Measurements from ENCODE around the gene DNAJA4. TPM values are rescaled to one million over a fixed set of nuclear protein-coding genes. Genes with fewer than 3 reads are reported as not detected.
"Not testable (repeated sequence)": the region's sequence is repeated elsewhere in the genome, so short reads cannot be mapped to it uniquely, and the experiment has no call there.

Gene DNAJA4
- polyA plus RNA-seq, 1 of the 3 experiments (the other 2 are of a cell fraction): 0.03 TPM

- Histone ChIP-seq H3K4me2 (no peak overlapping the region), H3K27me3 (ENCODE audit: insufficient read depth) (no peaks in the 10 kb centered on the region), H3K9me2 (no peaks in the 10 kb centered on the region), H3K9ac (no peak overlapping the region), H3F3A (replicated peaks; ENCODE audit: insufficient read depth) (no peaks in the 10 kb centered on the region), H3K4me1 (ENCODE audit: control insufficient read depth in 1 of 2, insufficient read depth in 2 of 2, low read depth in 1 of 2, low read length in 1 of 2) (peaks cover 0 to 12% of the 10 kb centered on the region in 2 experiments; a peak in 1 of 4 replicates), H3K4me3 (ENCODE audit: low read depth in 2 of 2, low read length in 1 of 2) (no peak overlapping the region), H3K36me3 (replicated peaks in 1 of 2; ENCODE audit: control insufficient read depth in 1 of 2, insufficient read depth in 2 of 2, low read length in 1 of 2) (no peaks in the 10 kb centered on the region), H2AFZ (ENCODE audit: low read depth) (no peak overlapping the region), H4K20me1 (ENCODE audit: insufficient read depth) (no peaks in the 10 kb centered on the region), H3K27ac (ENCODE audit: low read depth in 2 of 2, low read length in 1 of 2) (no peak overlapping the region), H3K79me2 (ENCODE audit: insufficient read depth) (no peaks in the 10 kb centered on the region), H3K9me3 (no peaks in the 10 kb centered on the region)
- CTCF ChIA-PET: interaction anchor here (0.8 to 11.0 kb wide), 4 partner anchors 13 to 286 kb away, joined by 3 to 168 read pairs (median 39); partner anchors contain the start of gene CIB2
- TF ChIP-seq GATA2 (CRISPR knock-in tag; IDR thresholded peaks at IDR 0.05): no peak
- no peak for TF ChIP-seq POLR2AphosphoS5 (IDR thresholded peaks at IDR 0.05; ENCODE audit: low read depth, low read length)
- TF ChIP-seq YY1 (IDR thresholded peaks at IDR 0.05; ENCODE audit: low read depth): no peak
- TF ChIP-seq ELF1 (IDR thresholded peaks at IDR 0.05): no peak
- TF ChIP-seq MXI1 (IDR thresholded peaks at IDR 0.05; ENCODE audit: low read depth, low read length): no peak
- POLR2A ChIA-PET: no interaction called here
- DNase-seq: no peak
- WGBS (ENCODE audit: low lambda C conversion rate): 44% methylated on average over 7 of the region's 7 CpGs
Observed at GRCh38 chr15:78244893-78245292, 19.5 kb upstream of the DNAJA4 start.

- POLR2A ChIA-PET; H3K27ac ChIP-seq (ENCODE audit: low read depth in 2 of 2, low read length in 1 of 2); H3K9me3 ChIP-seq; H3K36me3 ChIP-seq (replicated peaks in 1 of 2; ENCODE audit: control insufficient read depth in 1 of 2, insufficient read depth in 2 of 2, low read length in 1 of 2); H3K4me3 ChIP-seq (ENCODE audit: low read depth in 2 of 2, low read length in 1 of 2); H3F3A ChIP-seq (replicated peaks; ENCODE audit: insufficient read depth); H3K79me2 ChIP-seq (ENCODE audit: insufficient read depth); H4K20me1 ChIP-seq (ENCODE audit: insufficient read depth); DNase-seq; H3K9me2 ChIP-seq; H3K27me3 ChIP-seq (ENCODE audit: insufficient read depth); H2AFZ ChIP-seq (ENCODE audit: low read depth); H3K9ac ChIP-seq; H3K4me2 ChIP-seq: not testable (repeated sequence)
- CTCF ChIA-PET: interaction anchor here (1.0 to 11.0 kb wide), 4 partner anchors 10 to 343 kb away, joined by 3 to 168 read pairs (median 38); partner anchors contain the start of gene CIB2
- WGBS (ENCODE audit: low lambda C conversion rate): 71% methylated on average over 14 of the region's 14 CpGs
- H3K4me1 ChIP-seq (ENCODE audit: control insufficient read depth in 1 of 2, insufficient read depth in 2 of 2, low read depth in 1 of 2, low read length in 1 of 2): peaks cover 0 to 12% of the 10 kb centered on the region in 2 experiments; a peak in 1 of 4 replicates
Observed at GRCh38 chr15:78245392-78245791, 19.0 kb upstream of the DNAJA4 start.

GRCh38 chr15:78245976-78246620 lies 18.3 kb upstream of the DNAJA4 start:
- H3K9me2 ChIP-seq; H3K9ac ChIP-seq; H3K27me3 ChIP-seq (ENCODE audit: insufficient read depth); H3K79me2 ChIP-seq (ENCODE audit: insufficient read depth); H3K4me3 ChIP-seq (ENCODE audit: low read depth in 2 of 2, low read length in 1 of 2); H3K4me2 ChIP-seq; H3K9me3 ChIP-seq; H3K36me3 ChIP-seq (replicated peaks in 1 of 2; ENCODE audit: control insufficient read depth in 1 of 2, insufficient read depth in 2 of 2, low read length in 1 of 2); H4K20me1 ChIP-seq (ENCODE audit: insufficient read depth); H3F3A ChIP-seq (replicated peaks; ENCODE audit: insufficient read depth); DNase-seq; H3K27ac ChIP-seq (ENCODE audit: low read depth in 2 of 2, low read length in 1 of 2); POLR2A ChIA-PET; H2AFZ ChIP-seq (ENCODE audit: low read depth): not testable (repeated sequence)
- H3K4me1 ChIP-seq (ENCODE audit: control insufficient read depth in 1 of 2, insufficient read depth in 2 of 2, low read depth in 1 of 2, low read length in 1 of 2): peaks cover 0 to 12% of the 10 kb centered on the region in 2 experiments; a peak in 1 of 4 replicates
- WGBS (ENCODE audit: low lambda C conversion rate): 89% methylated on average over 13 of the region's 39 CpGs
- CTCF ChIA-PET: interaction anchor here (1.0 to 11.0 kb wide), 4 partner anchors 9 to 344 kb away, joined by 3 to 168 read pairs (median 38); partner anchors contain the start of gene CIB2

DNA sequence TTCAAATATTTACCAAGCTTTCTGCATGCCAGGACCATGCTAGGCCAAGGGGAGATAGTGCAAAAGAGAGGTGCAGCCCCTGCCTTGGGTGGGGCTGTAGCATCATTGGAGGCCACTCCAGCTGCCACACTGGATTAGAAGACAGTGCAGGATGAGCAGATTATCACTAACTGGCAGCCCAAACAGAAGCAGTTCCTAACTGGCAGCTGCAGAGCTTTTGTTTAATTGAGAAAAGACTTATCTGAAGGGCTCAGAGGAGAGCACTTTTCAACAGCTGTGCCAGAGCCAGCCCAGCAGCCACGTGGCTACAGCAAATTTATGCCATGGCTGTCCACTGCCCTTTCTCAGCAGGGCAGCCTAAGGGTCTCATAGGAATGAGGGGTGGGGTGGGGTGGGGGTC lies 16.5 kb upstream of the DNAJA4 start:
- H3K4me3 ChIP-seq (ENCODE audit: low read depth in 2 of 2, low read length in 1 of 2): no peak overlapping the region
- H3K27me3 ChIP-seq (ENCODE audit: insufficient read depth): no peaks in the 10 kb centered on the region
- H3K79me2 ChIP-seq (ENCODE audit: insufficient read depth): no peaks in the 10 kb centered on the region
- POLR2A ChIA-PET: no interaction called here
- no peak overlapping the region for H3K27ac ChIP-seq (ENCODE audit: low read depth in 2 of 2, low read length in 1 of 2)
- no peak overlapping the region for H2AFZ ChIP-seq (ENCODE audit: low read depth)
- no peaks in the 10 kb centered on the region for H3F3A ChIP-seq (replicated peaks; ENCODE audit: insufficient read depth)
- peaks cover 0 to 12% of the 10 kb centered on the region in 2 experiments; a peak in 1 of 4 replicates for H3K4me1 ChIP-seq (ENCODE audit: control insufficient read depth in 1 of 2, insufficient read depth in 2 of 2, low read depth in 1 of 2, low read length in 1 of 2)
- no peak overlapping the region for H3K9ac ChIP-seq
- no peak overlapping the region for H3K4me2 ChIP-seq
- WGBS (ENCODE audit: low lambda C conversion rate): 44% methylated on average over 1 of the region's 1 CpG
- H3K36me3 ChIP-seq (replicated peaks in 1 of 2; ENCODE audit: control insufficient read depth in 1 of 2, insufficient read depth in 2 of 2, low read length in 1 of 2): no peaks in the 10 kb centered on the region
- H3K9me3 ChIP-seq: no peaks in the 10 kb centered on the region
- no peaks in the 10 kb centered on the region for H3K9me2 ChIP-seq
- DNase-seq: no peak
- CTCF ChIA-PET: no interaction called here
- no peaks in the 10 kb centered on the region for H4K20me1 ChIP-seq (ENCODE audit: insufficient read depth)
- TF ChIP-seq SIN3A (IDR thresholded peaks at IDR 0.05; ENCODE audit: borderline replicate concordance, low read depth, low read length): no peak
- TF ChIP-seq, protein P1, sequence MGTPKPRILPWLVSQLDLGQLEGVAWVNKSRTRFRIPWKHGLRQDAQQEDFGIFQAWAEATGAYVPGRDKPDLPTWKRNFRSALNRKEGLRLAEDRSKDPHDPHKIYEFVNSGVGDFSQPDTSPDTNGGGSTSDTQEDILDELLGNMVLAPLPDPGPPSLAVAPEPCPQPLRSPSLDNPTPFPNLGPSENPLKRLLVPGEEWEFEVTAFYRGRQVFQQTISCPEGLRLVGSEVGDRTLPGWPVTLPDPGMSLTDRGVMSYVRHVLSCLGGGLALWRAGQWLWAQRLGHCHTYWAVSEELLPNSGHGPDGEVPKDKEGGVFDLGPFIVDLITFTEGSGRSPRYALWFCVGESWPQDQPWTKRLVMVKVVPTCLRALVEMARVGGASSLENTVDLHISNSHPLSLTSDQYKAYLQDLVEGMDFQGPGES (IDR thresholded peaks at IDR 0.05; ENCODE audit: low read depth, low read length): no peak
- no peak for TF ChIP-seq GATA2 (CRISPR knock-in tag; IDR thresholded peaks at IDR 0.05)
- no peak for TF ChIP-seq FOXJ3 (CRISPR knock-in tag; IDR thresholded peaks at IDR 0.05)
- no peak for TF ChIP-seq TAF1 (IDR thresholded peaks at IDR 0.05; ENCODE audit: borderline replicate concordance, low read depth, low read length)
- no peak for TF ChIP-seq ZBTB33 (IDR thresholded peaks at IDR 0.05; ENCODE audit: borderline replicate concordance, low read depth)
- TF ChIP-seq TEAD4 (IDR thresholded peaks at IDR 0.05; ENCODE audit: borderline replicate concordance, insufficient read depth): no peak
